GM23338 (cell line): ENCODE measurements around the gene RP2.
A peak's percentile ranks its signal among the peaks of the same experiment; 100 is the strongest.

Experiments used
- CREB1 ChIP-seq: fragments of 250-450 bp; sonication (Bioruptor Pico); IDR thresholded peaks from 2 replicates; pipeline ENCODE4 v1.5.0; 2020; ENCODE audit warnings: low read depth, mild to moderate bottlenecking, moderate library complexity
- CTCF ChIP-seq, 2 experiments: fragments of 200-600 bp in 1 of 2; sonication (generic) in 1 of 2; conservative IDR thresholded peaks; 2 replicates each; pipeline versions ENCODE4 v1.5.1 to v1.6.1; 2016 to 2017; ENCODE audit warnings: antibody characterized with exemption in 2 of 2, low read depth in 2 of 2, mild to moderate bottlenecking in 2 of 2, moderate library complexity in 1 of 2
- EZH2 ChIP-seq: fragments of 200-600 bp; sonication (generic); IDR thresholded peaks from one replicate; pipeline ENCODE4 v1.8.0; 2017; ENCODE audit warnings: antibody characterized with exemption, mild to moderate bottlenecking, low read depth; ENCODE audit not compliant: unreplicated experiment
- EZH2phosphoT487 ChIP-seq: fragments of 200-600 bp; sonication (generic); IDR thresholded peaks from one replicate; pipeline ENCODE4 v1.8.1; 2018; ENCODE audit warnings: antibody characterized with exemption; ENCODE audit not compliant: unreplicated experiment
- JUNB ChIP-seq: IDR thresholded peaks from one replicate; pipeline ENCODE4 v1.6.1; 2016; ENCODE audit warnings: antibody characterized with exemption; ENCODE audit not compliant: unreplicated experiment
- POLR2AphosphoS5 ChIP-seq: IDR thresholded peaks from 2 replicates; pipeline ENCODE4 v1.6.1; 2016; ENCODE audit warnings: antibody characterized with exemption, low read depth
- REST ChIP-seq: IDR thresholded peaks from one replicate; pipeline ENCODE4 v1.6.1; 2018; ENCODE audit warnings: antibody characterized with exemption; ENCODE audit not compliant: unreplicated experiment
- ZNF114 ChIP-seq: fragments of 250-450 bp; sonication (Bioruptor Pico); IDR thresholded peaks from 2 replicates; pipeline ENCODE4 v1.5.0; 2020; ENCODE audit warnings: mild to moderate bottlenecking, moderate library complexity

- no peak for TF ChIP-seq CTCF (conservative IDR thresholded peaks at IDR 0.05; ENCODE audit: low read depth in 2 of 2)
- peak; percentile 62; the same call in 1 of the 2 replicates for TF ChIP-seq POLR2AphosphoS5
- TF ChIP-seq REST, result no peak
- no peak for TF ChIP-seq EZH2
- no peak for TF ChIP-seq EZH2phosphoT487
- no peak for TF ChIP-seq ZNF114 (CRISPR knock-in tag)
- no peak for TF ChIP-seq JUNB
- no peak; the same call in 1 of the 2 replicates for TF ChIP-seq CREB1 (CRISPR knock-in tag)
These were observed at the start of gene RP2 for GRCh38 chrX:46836701-46837557.
